Heart right ventricle (tissue), 16 donors: Measurements from ENCODE around the gene RALGAPA2. TPM values are rescaled to one million over a fixed set of nuclear protein-coding genes. Genes with fewer than 3 reads are reported as not detected.
"Not testable (repeated sequence)": the region's sequence is repeated elsewhere in the genome, so short reads cannot be mapped to it uniquely, and the experiment has no call there.

ENCODE experiments used
- ATAC-seq, 8 donors: fragments of 200-7000 bp; cut with Tn5 transposase; one replicate each; pipeline ENCODE4 v1.9.1; 2020; ENCODE audit warnings: mild to moderate bottlenecking in 8 of 8, moderate library complexity in 8 of 8, moderate number of reproducible peaks in 1 of 8
- DNase-seq, 2 donors: peaks; one replicate each; pipeline ENCODE4 v3.0.0-alpha.2; 2020
- H3K27ac ChIP-seq, 10 donors: fragments of 200-600 bp; sonication (generic) in 2 of 10; one replicate each; pipeline versions ENCODE4 v1.5.0 to v1.8.0; 2020 to 2022; ENCODE audit warnings: mild to moderate bottlenecking in 3 of 10
- H3K27me3 ChIP-seq, 7 donors: fragments of 200-600 bp; one replicate each; pipeline ENCODE4 v1.8.0; 2021 to 2022; ENCODE audit warnings: mild to moderate bottlenecking in 2 of 7
- H3K36me3 ChIP-seq, 9 donors: fragments of 200-600 bp; sonication (generic) in 1 of 9; one replicate each; pipeline versions ENCODE4 v1.5.0 to v1.8.0; 2020 to 2022; ENCODE audit warnings: mild to moderate bottlenecking in 2 of 9
- H3K4me1 ChIP-seq, 9 donors: fragments of 200-600 bp; sonication (generic) in 1 of 9; one replicate each; pipeline versions ENCODE4 v1.5.0 to v1.8.0; 2020 to 2022; ENCODE audit warnings: mild to moderate bottlenecking in 4 of 9
- H3K4me3 ChIP-seq, 10 donors: fragments of 200-600 bp; sonication (generic) in 2 of 10; one replicate each; pipeline versions ENCODE4 v1.5.0 to v1.8.0; 2020 to 2022; ENCODE audit warnings: mild to moderate bottlenecking in 7 of 10, moderate library complexity in 2 of 10
- H3K9me3 ChIP-seq, 11 donors: fragments of 200-600 bp in 10 of 11; sonication (generic) in 2 of 11; one replicate each; pipeline versions ENCODE4 v1.5.0 to v1.8.0; 2013 to 2022; ENCODE audit warnings: mild to moderate bottlenecking in 2 of 11, control low read depth in 1 of 11, moderate library complexity in 1 of 11
- WGBS, 2 donors: extraction: QIAGEN DNeasy Blood & Tissue Kit; methylation state at CpG; one replicate each; pipeline ENCODE4 v1.1.7; 2013; ENCODE audit warnings: inconsistent platforms in 1 of 2; 5-methylcytosine and 5-hydroxymethylcytosine counted together
- intact Hi-C, 10 donors: fragments of 100-400 bp; cut with DNase I; formaldehyde crosslinking; loops; one replicate each; pipeline versions ENCODE4 v1.11.1 to v1.14.2; 2022
- polyA plus RNA-seq, 2 donors: library from polyadenylated mRNA; stranded (reverse); fragments of 200-250 nt; gene quantifications; one replicate each; pipeline ENCODE4 v1.2.3, GENCODE V29; 2013
- total RNA-seq, 10 donors: library from RNA; stranded (reverse); fragmentation: NEBNext Ultra II Directional in 3 of 10; extraction: Animal tissue kit (Norgen Biotek cat#: 25700) in 3 of 10; gene quantifications; one replicate each; pipeline versions ENCODE4 v1.2.1 to v1.2.4, GENCODE V29; 2021 to 2023
- TF ChIP-seq, protein P1 (sequence below), 9 donors: fragments of 200-600 bp; sonication (generic) in 2 of 9; IDR thresholded peaks; one replicate each; pipeline versions ENCODE4 v1.5.0 to v1.8.0; 2021 to 2022; ENCODE audit warnings: antibody characterized with exemption in 9 of 9, mild to moderate bottlenecking in 5 of 9, moderate library complexity in 1 of 9
- donor health status: Arrhythmogenic right ventricular cardiomyopathy.
- donor health status: ischemic (EF 13 %, LVEDD 7.1; RV severe dilation, severe dysfunction).
- donor health status: healthy with polysubstance abuse.
- donor health status: DM: no; HTN: yes; CAD: no.
- donor health status: DM: no; HTN: no; CAD: no.
- donor health status: ischemic (EF 25% LVEDD 6.9; RV normal size, moderate dysfunction).
- donor health status: ischemic (EF 25% LVEDD 5.7; RV mildly dilated, moderate dysfunction).
- donor health status: healthy.
- donor health status: DM: yes; HTN: yes; CAD: no.
- donor health status: Ischemic cardiomyopathy.
- donor health status: ischemic (EF 35%, LVEDD 5.7; RV mildly dilated, moderate dysfunction).
- donor health status: nonischemic (EF 11% LVEDD 7.7; RV severe dilation, severe dysfunction).
- donor health status: DM: yes; HTN: yes; CAD: no.
- donor health status: PGD.
- donor health status: ischemic (EF 29% LVEDD 5.4; RV normal size, mild dysfunction).
- donor health status: nonischemic (EF 23%, LVEDD 6.1; RV moderate dilation, normal function).

Gene RALGAPA2
- total and polyA plus RNA-seq, 12 donors: 4.1 to 26.8 (median 18.2) TPM

- H3K4me3 ChIP-seq: no peak overlapping the region
- no peak for DNase-seq
- ATAC-seq: no peak
- WGBS, 2 donors: 76 to 82% methylated on average over 6 of the region's 6 CpGs
- TF ChIP-seq, protein P1, sequence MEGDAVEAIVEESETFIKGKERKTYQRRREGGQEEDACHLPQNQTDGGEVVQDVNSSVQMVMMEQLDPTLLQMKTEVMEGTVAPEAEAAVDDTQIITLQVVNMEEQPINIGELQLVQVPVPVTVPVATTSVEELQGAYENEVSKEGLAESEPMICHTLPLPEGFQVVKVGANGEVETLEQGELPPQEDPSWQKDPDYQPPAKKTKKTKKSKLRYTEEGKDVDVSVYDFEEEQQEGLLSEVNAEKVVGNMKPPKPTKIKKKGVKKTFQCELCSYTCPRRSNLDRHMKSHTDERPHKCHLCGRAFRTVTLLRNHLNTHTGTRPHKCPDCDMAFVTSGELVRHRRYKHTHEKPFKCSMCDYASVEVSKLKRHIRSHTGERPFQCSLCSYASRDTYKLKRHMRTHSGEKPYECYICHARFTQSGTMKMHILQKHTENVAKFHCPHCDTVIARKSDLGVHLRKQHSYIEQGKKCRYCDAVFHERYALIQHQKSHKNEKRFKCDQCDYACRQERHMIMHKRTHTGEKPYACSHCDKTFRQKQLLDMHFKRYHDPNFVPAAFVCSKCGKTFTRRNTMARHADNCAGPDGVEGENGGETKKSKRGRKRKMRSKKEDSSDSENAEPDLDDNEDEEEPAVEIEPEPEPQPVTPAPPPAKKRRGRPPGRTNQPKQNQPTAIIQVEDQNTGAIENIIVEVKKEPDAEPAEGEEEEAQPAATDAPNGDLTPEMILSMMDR (IDR thresholded peaks at IDR 0.05): no peak
- intact Hi-C loops: loop anchor here in 9 of 10 donors (2.0 to 10.0 kb wide), 3 partner anchors 205 to 209 kb away; no protein-coding TSS in a partner anchor
- no peaks in the 10 kb centered on the region for H3K9me3 ChIP-seq
- H3K4me1 ChIP-seq: peaks cover 0 to 21% (median 9%) of the 10 kb centered on the region in 9 donors
- H3K27me3 ChIP-seq: peaks cover 6 to 54% (median 34%) of the 10 kb centered on the region in 7 donors
- no peak overlapping the region for H3K27ac ChIP-seq
- H3K36me3 ChIP-seq: no peaks in the 10 kb centered on the region
These were observed 352.8 kb downstream of the RALGAPA2 start for GRCh38 chr20:20359628-20360027.

GRCh38 chr20:20358801-20359200 lies 353.6 kb downstream of the RALGAPA2 start:
- ATAC-seq (no peak), DNase-seq (no peak)
- no peak overlapping the region for H3K4me3 ChIP-seq
- TF ChIP-seq, protein P1 (IDR thresholded peaks at IDR 0.05): no peak
- peaks cover 0 to 46% (median 25%) of the 10 kb centered on the region in 7 donors for H3K27me3 ChIP-seq
- H3K36me3 ChIP-seq: no peaks in the 10 kb centered on the region
- H3K27ac ChIP-seq: no peak overlapping the region
- H3K4me1 ChIP-seq: peaks cover 0 to 13% (median 5%) of the 10 kb centered on the region in 9 donors
- peaks cover 0 to 4% (median 0%) of the 10 kb centered on the region in 11 donors for H3K9me3 ChIP-seq
- intact Hi-C loops: no loop called here

- ATAC-seq, H3K27ac ChIP-seq, H3K9me3 ChIP-seq, H3K4me3 ChIP-seq, intact Hi-C loops, DNase-seq, H3K4me1 ChIP-seq, H3K36me3 ChIP-seq: not testable (repeated sequence)
- peaks cover 0 to 19% (median 0%) of the 10 kb centered on the region in 7 donors for H3K27me3 ChIP-seq
These were observed 356.9 kb downstream of the RALGAPA2 start for GRCh38 chr20:20355503-20355902.

GRCh38 chr20:20353576-20353975 lies 358.9 kb downstream of the RALGAPA2 start:
- DNase-seq: no peak
- H3K27ac ChIP-seq: no peak overlapping the region
- H3K4me1 ChIP-seq: no peaks in the 10 kb centered on the region
- ATAC-seq: no peak
- TF ChIP-seq, protein P1 (IDR thresholded peaks at IDR 0.05): no peak
- H3K27me3 ChIP-seq: peaks cover 0 to 2% (median 0%) of the 10 kb centered on the region in 7 donors
- WGBS, 2 donors: 74 to 78% methylated on average over 3 of the region's 3 CpGs
- intact Hi-C loops: no loop called here
- no peak overlapping the region for H3K4me3 ChIP-seq
- no peaks in the 10 kb centered on the region for H3K36me3 ChIP-seq
- H3K9me3 ChIP-seq: peaks cover 0 to 12% (median 0%) of the 10 kb centered on the region in 11 donors

- ATAC-seq (no peak), DNase-seq (no peak)
- 82 to 85% methylated on average over 4 of the region's 4 CpGs for WGBS, 2 donors
- H3K4me1 ChIP-seq: no peaks in the 10 kb centered on the region
- no peak overlapping the region for H3K27ac ChIP-seq
- peaks cover 0 to 27% (median 9%) of the 10 kb centered on the region in 11 donors for H3K9me3 ChIP-seq
- TF ChIP-seq, protein P1 (IDR thresholded peaks at IDR 0.05): no peak
- H3K36me3 ChIP-seq: no peaks in the 10 kb centered on the region
- intact Hi-C loops: no loop called here
- H3K27me3 ChIP-seq: peaks cover 0 to 5% (median 0%) of the 10 kb centered on the region in 7 donors
- H3K4me3 ChIP-seq: no peak overlapping the region
These were observed 368.0 kb downstream of the RALGAPA2 start for GRCh38 chr20:20344476-20344875.
